Breast epithelium (tissue), 3 donors: ENCODE results near the gene PNPLA4.

ENCODE experiments used
- POLR2AphosphoS5 ChIP-seq, 3 donors: sonication (generic); formaldehyde crosslinking; IDR thresholded peaks; one replicate each; pipeline ENCODE4 v1.6.1; 2017; ENCODE audit warnings: antibody characterized with exemption in 3 of 3
- TF ChIP-seq, protein P1 (sequence below), 3 donors: fragments of 450-650 bp; IDR thresholded peaks; one replicate each; pipeline ENCODE4 v1.5.1; 2016 to 2017; ENCODE audit warnings: antibody characterized with exemption in 3 of 3, mild to moderate bottlenecking in 3 of 3, moderate library complexity in 3 of 3

DNA sequence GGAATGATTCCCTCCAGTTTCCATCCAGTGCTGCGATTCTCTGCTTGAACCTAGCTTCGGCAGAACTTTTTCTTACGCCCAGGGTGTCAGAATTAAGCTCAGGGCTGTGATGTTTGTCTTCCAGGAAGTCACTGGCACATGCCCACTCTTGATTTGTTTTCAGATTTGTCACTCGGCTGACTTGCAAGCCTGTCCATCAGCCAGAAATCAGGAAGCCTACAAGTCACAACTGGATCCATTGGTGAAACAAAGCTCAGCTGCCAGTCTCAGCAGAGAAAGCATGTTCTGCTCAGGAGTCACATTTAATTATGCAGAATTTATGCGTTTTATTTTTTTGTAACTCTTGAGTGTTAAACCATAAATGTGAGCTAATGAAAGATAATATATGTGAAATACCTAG lies 38.2 kb upstream of the PNPLA4 start:
- TF ChIP-seq, protein P1, sequence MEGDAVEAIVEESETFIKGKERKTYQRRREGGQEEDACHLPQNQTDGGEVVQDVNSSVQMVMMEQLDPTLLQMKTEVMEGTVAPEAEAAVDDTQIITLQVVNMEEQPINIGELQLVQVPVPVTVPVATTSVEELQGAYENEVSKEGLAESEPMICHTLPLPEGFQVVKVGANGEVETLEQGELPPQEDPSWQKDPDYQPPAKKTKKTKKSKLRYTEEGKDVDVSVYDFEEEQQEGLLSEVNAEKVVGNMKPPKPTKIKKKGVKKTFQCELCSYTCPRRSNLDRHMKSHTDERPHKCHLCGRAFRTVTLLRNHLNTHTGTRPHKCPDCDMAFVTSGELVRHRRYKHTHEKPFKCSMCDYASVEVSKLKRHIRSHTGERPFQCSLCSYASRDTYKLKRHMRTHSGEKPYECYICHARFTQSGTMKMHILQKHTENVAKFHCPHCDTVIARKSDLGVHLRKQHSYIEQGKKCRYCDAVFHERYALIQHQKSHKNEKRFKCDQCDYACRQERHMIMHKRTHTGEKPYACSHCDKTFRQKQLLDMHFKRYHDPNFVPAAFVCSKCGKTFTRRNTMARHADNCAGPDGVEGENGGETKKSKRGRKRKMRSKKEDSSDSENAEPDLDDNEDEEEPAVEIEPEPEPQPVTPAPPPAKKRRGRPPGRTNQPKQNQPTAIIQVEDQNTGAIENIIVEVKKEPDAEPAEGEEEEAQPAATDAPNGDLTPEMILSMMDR (IDR thresholded peaks at IDR 0.05), result no peak
- no peak for TF ChIP-seq POLR2AphosphoS5 (IDR thresholded peaks at IDR 0.05)
